HEK293 (cell line): Measurements from ENCODE around the gene WDR47.
A peak's percentile ranks its signal among the peaks of the same experiment; 100 is the strongest.

Experiments used
- BCL11B ChIP-seq: fragments of 450-650 bp; formaldehyde crosslinking; IDR thresholded peaks from 2 replicates; pipeline ENCODE4 v1.5.1; 2016; ENCODE audit warnings: low read depth, missing biosample characterization, missing genetic modification characterization
- INSM2 ChIP-seq: fragments of 450-650 bp; formaldehyde crosslinking; IDR thresholded peaks from 2 replicates; pipeline ENCODE4 v1.5.1; 2016; ENCODE audit warnings: missing biosample characterization, missing genetic modification characterization
- KLF10 ChIP-seq: fragments of 450-650 bp; IDR thresholded peaks from 2 replicates; pipeline ENCODE4 v1.5.1; 2018; ENCODE audit warnings: missing biosample characterization, mild to moderate bottlenecking, missing genetic modification characterization
- MZF1 ChIP-seq: fragments of 450-650 bp; formaldehyde crosslinking; IDR thresholded peaks from 2 replicates; pipeline ENCODE4 v1.5.1; 2017; ENCODE audit warnings: missing biosample characterization, missing genetic modification characterization, borderline replicate concordance
- PBX3 ChIP-seq: sonication (generic); formaldehyde crosslinking; IDR thresholded peaks from 2 replicates; pipeline ENCODE4 v1.8.1; 2022; ENCODE audit warnings: mild to moderate bottlenecking, moderate library complexity, missing genetic modification reagents
- SALL2 ChIP-seq: fragments of 450-650 bp; formaldehyde crosslinking; IDR thresholded peaks from 2 replicates; pipeline ENCODE4 v1.5.0; 2017; ENCODE audit warnings: missing biosample characterization, mild to moderate bottlenecking, missing genetic modification characterization, borderline replicate concordance
- SCRT1 ChIP-seq: fragments of 450-650 bp; formaldehyde crosslinking; IDR thresholded peaks from 2 replicates; pipeline ENCODE4 v1.5.1; 2016; ENCODE audit warnings: missing biosample characterization, missing genetic modification characterization, borderline replicate concordance
- SP2 ChIP-seq: fragments of 450-650 bp; formaldehyde crosslinking; IDR thresholded peaks from 2 replicates; pipeline ENCODE4 v1.5.1; 2016; ENCODE audit warnings: missing biosample characterization, missing genetic modification characterization
- YY1 ChIP-seq: fragments of 450-650 bp; formaldehyde crosslinking; IDR thresholded peaks from 2 replicates; pipeline ENCODE4 v1.5.1; 2018; ENCODE audit warnings: missing biosample characterization, missing genetic modification characterization
- YY2 ChIP-seq: fragments of 450-650 bp; formaldehyde crosslinking; IDR thresholded peaks from 2 replicates; pipeline ENCODE4 v1.5.1; 2016; ENCODE audit warnings: missing biosample characterization, missing genetic modification characterization
- ZBTB20 ChIP-seq: fragments of 450-650 bp; formaldehyde crosslinking; IDR thresholded peaks from 2 replicates; pipeline ENCODE4 v1.5.1; 2016; ENCODE audit warnings: missing biosample characterization, missing genetic modification characterization
- ZEB2 ChIP-seq: fragments of 450-650 bp; formaldehyde crosslinking; IDR thresholded peaks from 2 replicates; pipeline ENCODE4 v1.5.1; 2016; ENCODE audit warnings: missing biosample characterization, missing genetic modification characterization
- ZFHX2 ChIP-seq: fragments of 450-650 bp; formaldehyde crosslinking; conservative IDR thresholded peaks from 2 replicates; pipeline ENCODE4 v1.5.1; 2016; ENCODE audit warnings: missing biosample characterization, missing genetic modification characterization
- ZFP3 ChIP-seq: fragments of 450-650 bp; formaldehyde crosslinking; IDR thresholded peaks from 2 replicates; pipeline ENCODE4 v1.5.1; 2016; ENCODE audit warnings: low read depth, missing biosample characterization, missing genetic modification characterization
- ZIC2 ChIP-seq: fragments of 450-650 bp; formaldehyde crosslinking; IDR thresholded peaks from 2 replicates; pipeline ENCODE4 v1.5.1; 2016; ENCODE audit warnings: missing biosample characterization, missing genetic modification characterization
- ZNF157 ChIP-seq: fragments of 450-650 bp; formaldehyde crosslinking; IDR thresholded peaks from 2 replicates; pipeline ENCODE4 v1.5.1; 2016; ENCODE audit warnings: missing biosample characterization, missing genetic modification characterization
- ZNF2 ChIP-seq: fragments of 450-650 bp; formaldehyde crosslinking; IDR thresholded peaks from 2 replicates; pipeline ENCODE4 v1.5.1; 2016; ENCODE audit warnings: missing biosample characterization, missing genetic modification characterization
- ZNF292 ChIP-seq: fragments of 450-650 bp; formaldehyde crosslinking; IDR thresholded peaks from 2 replicates; pipeline ENCODE4 v1.5.1; 2016; ENCODE audit warnings: low read depth, missing biosample characterization, missing genetic modification characterization, borderline replicate concordance
- ZNF311 ChIP-seq: fragments of 450-650 bp; formaldehyde crosslinking; IDR thresholded peaks from 2 replicates; pipeline ENCODE4 v1.5.1; 2017; ENCODE audit warnings: missing biosample characterization, missing genetic modification characterization, borderline replicate concordance
- ZNF350 ChIP-seq: fragments of 450-650 bp; formaldehyde crosslinking; IDR thresholded peaks from 2 replicates; pipeline ENCODE4 v1.5.0; 2017; ENCODE audit warnings: missing biosample characterization, mild to moderate bottlenecking, missing genetic modification characterization
- ZNF354C ChIP-seq: fragments of 450-650 bp; formaldehyde crosslinking; IDR thresholded peaks from 2 replicates; pipeline ENCODE4 v1.5.1; 2016; ENCODE audit warnings: missing biosample characterization, missing genetic modification characterization, low read depth, borderline replicate concordance
- ZNF37A ChIP-seq: fragments of 450-650 bp; IDR thresholded peaks from 2 replicates; pipeline ENCODE4 v1.5.1; 2018; ENCODE audit warnings: missing biosample characterization, missing genetic modification characterization
- ZNF404 ChIP-seq: fragments of 450-650 bp; formaldehyde crosslinking; IDR thresholded peaks from 2 replicates; pipeline ENCODE4 v1.5.1; 2017; ENCODE audit warnings: missing biosample characterization, missing genetic modification characterization
- ZNF423 ChIP-seq: fragments of 450-650 bp; formaldehyde crosslinking; IDR thresholded peaks from 2 replicates; pipeline ENCODE4 v1.5.1; 2016; ENCODE audit warnings: missing biosample characterization, missing genetic modification characterization
- ZNF510 ChIP-seq: fragments of 450-650 bp; formaldehyde crosslinking; IDR thresholded peaks from 2 replicates; pipeline ENCODE4 v1.5.1; 2018; ENCODE audit warnings: mild to moderate bottlenecking, missing genetic modification characterization, missing biosample characterization; ENCODE audit not compliant: insufficient replicate concordance
- ZNF549 ChIP-seq: fragments of 450-650 bp; IDR thresholded peaks from 2 replicates; pipeline ENCODE4 v1.5.1; 2018; ENCODE audit warnings: missing biosample characterization, missing genetic modification characterization, mild to moderate bottlenecking, inconsistent platforms, moderate library complexity
- ZNF558 ChIP-seq: fragments of 450-650 bp; formaldehyde crosslinking; IDR thresholded peaks from 2 replicates; pipeline ENCODE4 v1.5.1; 2016; ENCODE audit warnings: missing biosample characterization, missing genetic modification characterization
- ZNF571 ChIP-seq: fragments of 450-650 bp; formaldehyde crosslinking; IDR thresholded peaks from 2 replicates; pipeline ENCODE4 v1.5.0; 2017; ENCODE audit warnings: missing biosample characterization, missing genetic modification characterization
- ZNF660 ChIP-seq: fragments of 450-650 bp; IDR thresholded peaks from 2 replicates; pipeline ENCODE4 v1.5.1; 2018; ENCODE audit warnings: missing biosample characterization, mild to moderate bottlenecking, missing genetic modification characterization
- ZNF701 ChIP-seq: fragments of 450-650 bp; formaldehyde crosslinking; IDR thresholded peaks from 2 replicates; pipeline ENCODE4 v1.5.1; 2016; ENCODE audit warnings: missing biosample characterization, missing genetic modification characterization
- ZNF76 ChIP-seq: fragments of 450-650 bp; formaldehyde crosslinking; IDR thresholded peaks from 2 replicates; pipeline ENCODE4; 2016; ENCODE audit warnings: low read depth, missing biosample characterization, missing genetic modification characterization, borderline replicate concordance
- ZNF830 ChIP-seq: fragments of 450-650 bp; IDR thresholded peaks from 2 replicates; pipeline ENCODE4 v1.5.0; 2018; ENCODE audit warnings: missing biosample characterization, missing genetic modification characterization, low read depth, mild to moderate bottlenecking, moderate library complexity
- TF ChIP-seq, protein P1 (sequence below): fragments of 450-650 bp; IDR thresholded peaks from 2 replicates; pipeline ENCODE4 v1.5.1; 2018; ENCODE audit warnings: missing biosample characterization, mild to moderate bottlenecking, missing genetic modification characterization
- TF ChIP-seq, protein P2 (sequence below): fragments of 450-650 bp; formaldehyde crosslinking; IDR thresholded peaks from 2 replicates; pipeline ENCODE4 v1.5.1; 2016; ENCODE audit warnings: missing biosample characterization, missing genetic modification characterization

Gene WDR47

GRCh38 chr1:109075531-109076490 is 33.9 kb upstream of the WDR47 start, which contains the start of gene TAF13 (continued):
- TF ChIP-seq INSM2 (tag by site-specific recombination) (no peak), ZNF76 (tag by site-specific recombination) (no peak; the same call in 1 of the 2 replicates), ZNF423 (no peak), ZEB2 (tag by site-specific recombination) (peak; percentile 56; the same call in 1 of the 2 replicates), KLF10 (no peak), SCRT1 (tag by site-specific recombination) (no peak), ZNF660 (peak; percentile 69; the same call in 1 of the 2 replicates), ZNF311 (no peak), ZNF2 (tag by site-specific recombination) (peak; percentile 84), ZNF292 (tag by site-specific recombination) (no peak), MZF1 (tag by site-specific recombination) (no peak), ZNF350 (tag by site-specific recombination) (no peak), YY2 (tag by site-specific recombination) (no peak), ZNF549 (tag by site-specific recombination) (no peak), ZFP3 (tag by site-specific recombination) (no peak), BCL11B (tag by site-specific recombination) (peak; percentile 55; the same call in 1 of the 2 replicates), ZNF571 (tag by site-specific recombination) (no peak), ZNF701 (tag by site-specific recombination) (no peak), ZNF354C (no peak), ZNF404 (tag by site-specific recombination) (no peak), ZNF37A (no peak), ZNF558 (tag by site-specific recombination) (no peak), SALL2 (tag by site-specific recombination) (no peak), ZFHX2 (peak; percentile 81), ZNF830 (tag by site-specific recombination) (no peak), ZIC2 (tag by site-specific recombination) (0 out of 2 replicates have a peak, but pooled peaks have one; percentile 41), YY1 (tag by site-specific recombination) (no peak), PBX3 (CRISPR knock-in tag) (peak; percentile 34; the same call in 1 of the 2 replicates), ZBTB20 (no peak; the same call in 1 of the 2 replicates), ZNF157 (tag by site-specific recombination) (no peak), SP2 (tag by site-specific recombination) (peak; percentile 94), ZNF510 (tag by site-specific recombination) (no peak)
- TF ChIP-seq, protein P1, sequence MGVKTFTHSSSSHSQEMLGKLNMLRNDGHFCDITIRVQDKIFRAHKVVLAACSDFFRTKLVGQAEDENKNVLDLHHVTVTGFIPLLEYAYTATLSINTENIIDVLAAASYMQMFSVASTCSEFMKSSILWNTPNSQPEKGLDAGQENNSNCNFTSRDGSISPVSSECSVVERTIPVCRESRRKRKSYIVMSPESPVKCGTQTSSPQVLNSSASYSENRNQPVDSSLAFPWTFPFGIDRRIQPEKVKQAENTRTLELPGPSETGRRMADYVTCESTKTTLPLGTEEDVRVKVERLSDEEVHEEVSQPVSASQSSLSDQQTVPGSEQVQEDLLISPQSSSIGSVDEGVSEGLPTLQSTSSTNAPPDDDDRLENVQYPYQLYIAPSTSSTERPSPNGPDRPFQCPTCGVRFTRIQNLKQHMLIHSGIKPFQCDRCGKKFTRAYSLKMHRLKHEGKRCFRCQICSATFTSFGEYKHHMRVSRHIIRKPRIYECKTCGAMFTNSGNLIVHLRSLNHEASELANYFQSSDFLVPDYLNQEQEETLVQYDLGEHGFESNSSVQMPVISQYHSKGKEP (tag by site-specific recombination), result no peak
- TF ChIP-seq, protein P2, sequence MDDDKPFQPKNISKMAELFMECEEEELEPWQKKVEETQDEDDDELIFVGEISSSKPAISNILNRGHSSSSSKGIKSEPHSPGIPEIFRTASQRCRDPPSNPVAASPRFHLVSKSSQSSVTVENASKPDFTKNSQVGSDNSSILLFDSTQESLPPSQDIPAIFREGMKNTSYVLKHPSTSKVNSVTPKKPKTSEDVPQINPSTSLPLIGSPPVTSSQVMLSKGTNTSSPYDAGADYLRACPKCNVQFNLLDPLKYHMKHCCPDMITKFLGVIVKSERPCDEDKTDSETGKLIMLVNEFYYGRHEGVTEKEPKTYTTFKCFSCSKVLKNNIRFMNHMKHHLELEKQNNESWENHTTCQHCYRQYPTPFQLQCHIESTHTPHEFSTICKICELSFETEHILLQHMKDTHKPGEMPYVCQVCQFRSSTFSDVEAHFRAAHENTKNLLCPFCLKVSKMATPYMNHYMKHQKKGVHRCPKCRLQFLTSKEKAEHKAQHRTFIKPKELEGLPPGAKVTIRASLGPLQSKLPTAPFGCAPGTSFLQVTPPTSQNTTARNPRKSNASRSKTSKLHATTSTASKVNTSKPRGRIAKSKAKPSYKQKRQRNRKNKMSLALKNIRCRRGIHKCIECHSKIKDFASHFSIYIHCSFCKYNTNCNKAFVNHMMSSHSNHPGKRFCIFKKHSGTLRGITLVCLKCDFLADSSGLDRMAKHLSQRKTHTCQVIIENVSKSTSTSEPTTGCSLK, result no peak
